Gastroesophageal sphincter (tissue), 4 donors: ENCODE measurements around the gene HIGD2B. TPM values are rescaled to one million over a fixed set of nuclear protein-coding genes. Genes with fewer than 3 reads are reported as not detected.

ENCODE experiments used
- ATAC-seq: fragments of 150-250 bp; one replicate; pipeline ENCODE4 v1.9.1; 2016; ENCODE audit warnings: mild to moderate bottlenecking, moderate library complexity
- H3K27ac ChIP-seq, 4 donors: fragments of 200-600 bp; sonication (generic) in 3 of 4; 1 replicate in 3 of 4; 2 replicates in 1 of 4; pipeline ENCODE4 v1.5.1; 2016 to 2019
- H3K27me3 ChIP-seq: fragments of 200-600 bp; sonication (generic); one replicate; pipeline ENCODE4 v1.5.1; 2019
- H3K36me3 ChIP-seq, 2 donors: fragments of 200-600 bp; sonication (generic); one replicate each; pipeline ENCODE4 v1.5.1; 2019; ENCODE audit warnings: control low read depth in 1 of 2
- H3K4me1 ChIP-seq, 3 donors: fragments of 200-600 bp; sonication (generic); 1 replicate in 2 of 3; 2 replicates in 1 of 3; pipeline ENCODE4 v1.5.1; 2016 to 2019; ENCODE audit warnings: control low read depth in 2 of 3
- H3K4me3 ChIP-seq, 2 donors: fragments of 200-600 bp; sonication (generic); one replicate each; pipeline ENCODE4 v1.5.1; 2019; ENCODE audit warnings: mild to moderate bottlenecking in 1 of 2, moderate library complexity in 1 of 2
- H3K9me3 ChIP-seq, 3 donors: fragments of 200-600 bp; sonication (generic); one replicate each; pipeline ENCODE4 v1.5.1; 2017 to 2019; ENCODE audit warnings: control low read depth in 2 of 3
- CTCF ChIP-seq, 4 experiments: fragments of 200-600 bp in 2 of 4; fragments of 450-650 bp in 2 of 4; sonication (generic) in 1 of 4; IDR thresholded peaks; one replicate each; pipeline ENCODE4 v1.5.1; 2017 to 2019; ENCODE audit warnings: antibody characterized with exemption in 4 of 4, mild to moderate bottlenecking in 2 of 4, moderate library complexity in 2 of 4
- EP300 ChIP-seq: sonication (generic); formaldehyde crosslinking; IDR thresholded peaks from one replicate; pipeline ENCODE4 v1.6.1; 2017; ENCODE audit warnings: antibody characterized with exemption, mild to moderate bottlenecking
- POLR2A ChIP-seq, 2 donors: fragments of 450-650 bp; IDR thresholded peaks; one replicate each; pipeline ENCODE4 v1.6.1; 2017; ENCODE audit warnings: antibody characterized with exemption in 2 of 2, mild to moderate bottlenecking in 2 of 2, moderate library complexity in 1 of 2
- POLR2AphosphoS5 ChIP-seq: sonication (generic); formaldehyde crosslinking; IDR thresholded peaks from one replicate; pipeline ENCODE4 v1.6.1; 2017; ENCODE audit warnings: antibody characterized with exemption
- WGBS, 2 donors: methylation state at CpG; one replicate each; pipeline ENCODE4 v1.1.5; 2018; ENCODE audit warnings: low coverage in 1 of 2; 5-methylcytosine and 5-hydroxymethylcytosine counted together
- total RNA-seq, 4 donors: library from RNA; depleted of rRNA; stranded (reverse); fragments of >200 nt; gene quantifications; one replicate each; pipeline ENCODE4 v1.1.0, GENCODE V29; 2016

Gene HIGD2B
- total RNA-seq, 4 donors from 2014 or later: not detected

- H3K36me3 ChIP-seq: no peaks in the 10 kb centered on the region
- peaks cover 0 to 20% (median 0%) of the 10 kb centered on the region in 3 donors for H3K4me1 ChIP-seq
- no peaks in the 10 kb centered on the region for H3K9me3 ChIP-seq
- TF ChIP-seq POLR2A (IDR thresholded peaks at IDR 0.05): no peak
- TF ChIP-seq POLR2AphosphoS5: no peak
- TF ChIP-seq EP300: no peak
- no peak for TF ChIP-seq CTCF (IDR thresholded peaks at IDR 0.05)
- ATAC-seq: no peak
- WGBS, 2 donors: 78 to 93% methylated on average over 1 to 5 of the region's 5 CpGs
- H3K27ac ChIP-seq: no peak overlapping the region
- no peaks in the 10 kb centered on the region for H3K27me3 ChIP-seq
- H3K4me3 ChIP-seq: no peak overlapping the region
Measured at GRCh38 chr15:72688697-72689096, 2.7 kb upstream of the HIGD2B start.

- Histone ChIP-seq H3K4me1 (peaks cover 0 to 20% (median 0%) of the 10 kb centered on the region in 3 donors), H3K9me3 (no peaks in the 10 kb centered on the region), H3K36me3 (no peaks in the 10 kb centered on the region), H3K4me3 (peak overlapping the region; percentile 70 to 75), H3K27me3 (no peaks in the 10 kb centered on the region), H3K27ac (peak overlapping the region; percentile 81 to 94 (median 92))
- TF ChIP-seq EP300: no peak
- TF ChIP-seq POLR2A (IDR thresholded peaks at IDR 0.05): no peak
- TF ChIP-seq CTCF (IDR thresholded peaks at IDR 0.05): no peak
- TF ChIP-seq POLR2AphosphoS5: no peak
- ATAC-seq: no peak
- WGBS, 2 donors: 30% methylated on average over 15 to 17 of the region's 23 CpGs
Measured at GRCh38 chr15:72685301-72685924, 569 bp downstream of the HIGD2B start.

- WGBS, 2 donors: 87 to 93% methylated on average over 3 of the region's 3 CpGs
- Histone ChIP-seq H3K4me3 (no peak overlapping the region), H3K36me3 (no peaks in the 10 kb centered on the region), H3K4me1 (peaks cover 0 to 20% (median 0%) of the 10 kb centered on the region in 3 donors), H3K9me3 (no peaks in the 10 kb centered on the region), H3K27me3 (peaks cover 21% of the 10 kb centered on the region), H3K27ac (no peak overlapping the region)
- ATAC-seq: no peak
- TF ChIP-seq CTCF (IDR thresholded peaks at IDR 0.05) (no peak), EP300 (no peak), POLR2AphosphoS5 (no peak), POLR2A (IDR thresholded peaks at IDR 0.05) (no peak)
Measured at GRCh38 chr15:72682772-72683171, 3.2 kb downstream of the HIGD2B start.

- Histone ChIP-seq H3K36me3 (no peaks in the 10 kb centered on the region), H3K4me3 (no peak overlapping the region), H3K4me1 (peaks cover 0 to 9% (median 0%) of the 10 kb centered on the region in 3 donors), H3K9me3 (no peaks in the 10 kb centered on the region), H3K27ac (no peak overlapping the region), H3K27me3 (peaks cover 39% of the 10 kb centered on the region)
- no peak for TF ChIP-seq EP300
- no peak for ATAC-seq
- 58 to 60% methylated on average over 3 of the region's 3 CpGs for WGBS, 2 donors
Measured at GRCh38 chr15:72680931-72681330, 5.1 kb downstream of the HIGD2B start.

GRCh38 chr15:72676838-72677237, 9.1 kb downstream of the HIGD2B start:
- no peak for TF ChIP-seq POLR2A (IDR thresholded peaks at IDR 0.05)
- no peak for TF ChIP-seq POLR2AphosphoS5
- TF ChIP-seq CTCF (IDR thresholded peaks at IDR 0.05): no peak
- TF ChIP-seq EP300: no peak
- H3K36me3 ChIP-seq: no peaks in the 10 kb centered on the region
- H3K27me3 ChIP-seq: peaks cover 66% of the 10 kb centered on the region
- H3K4me3 ChIP-seq: no peak overlapping the region
- 80 to 98% methylated on average over 3 to 4 of the region's 4 CpGs for whole genome bisulfite sequencing, 2 donors
- H3K27ac ChIP-seq: no peak overlapping the region
- no peaks in the 10 kb centered on the region for H3K9me3 ChIP-seq
- no peaks in the 10 kb centered on the region for H3K4me1 ChIP-seq
- ATAC-seq: no peak
